Suppressor macrophage treated with lipopolysaccharide for 4 hours (primary cell): ENCODE results near the gene IGFBP6.
A peak's percentile ranks its signal among the peaks of the same experiment; 100 is the strongest.

ENCODE experiments used
- DNase-seq: peaks from one replicate; pipeline ENCODE4 v3.0.0-alpha.2; 2020

Gene IGFBP6

GRCh38 chr12:53122961-53123468, 25.5 kb downstream of the IGFBP6 start:
- no peak for DNase-seq

GRCh38 chr12:53123578-53124351, 26.3 kb downstream of the IGFBP6 start:
- DNase-seq: no peak

DNA sequence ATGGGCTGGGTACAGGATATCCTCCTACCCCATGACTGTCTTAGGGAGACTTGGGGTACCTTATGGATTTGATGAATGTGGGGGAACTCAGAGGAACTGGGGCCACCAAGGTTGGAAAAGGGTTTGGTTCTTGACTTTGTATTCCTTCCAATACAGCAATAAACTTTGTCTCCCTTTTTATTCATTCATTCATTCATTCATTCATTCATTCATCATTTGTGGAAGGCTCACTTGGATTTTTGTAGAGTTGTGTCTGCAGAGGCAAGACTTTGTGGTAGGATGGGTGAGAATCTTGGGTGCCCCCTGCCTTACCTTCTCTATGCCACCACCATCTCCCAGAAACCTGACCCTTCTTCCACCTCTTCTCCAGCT, 26.9 kb downstream of the IGFBP6 start:
- no peak for DNase-seq

GRCh38 chr12:53127169-53127568, 29.7 kb downstream of the IGFBP6 start:
- no peak for DNase-seq

DNA sequence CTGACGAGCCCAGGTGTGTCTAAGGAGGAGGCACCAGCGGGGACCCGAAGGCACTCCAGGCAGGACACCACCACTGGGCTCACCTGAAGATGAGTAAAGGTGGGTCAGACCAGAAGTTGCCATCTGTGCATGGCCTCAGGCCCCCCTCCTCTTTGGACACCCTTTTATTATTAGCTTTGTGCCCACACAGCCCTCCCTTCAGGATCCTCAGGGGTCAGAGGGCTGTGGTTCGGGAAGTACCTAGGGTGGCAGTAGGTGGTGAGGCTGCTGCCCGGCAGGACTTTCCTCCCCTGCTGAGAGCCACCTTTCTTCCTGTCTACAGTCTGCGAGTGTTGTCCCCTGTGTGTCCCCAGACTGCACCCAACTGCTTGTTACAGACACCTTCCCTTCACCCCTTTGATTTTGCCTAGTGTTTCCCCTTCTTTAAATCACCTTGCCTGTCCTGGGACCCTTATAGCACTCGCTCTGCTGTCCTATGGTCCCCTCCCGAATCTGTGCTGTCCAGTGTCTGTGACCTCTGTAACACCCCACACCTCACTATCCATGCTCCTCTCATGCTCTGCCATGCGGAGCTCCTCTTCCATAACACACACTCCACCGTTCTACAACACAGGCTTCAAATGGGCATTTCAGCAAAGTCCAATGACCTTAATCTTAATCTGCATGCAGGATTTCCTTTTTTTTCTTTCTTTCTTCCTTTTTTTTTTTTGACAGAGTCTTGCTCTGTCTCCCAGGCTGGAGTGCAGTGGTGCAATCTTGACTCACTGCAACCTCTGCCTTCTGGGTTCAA, 31.5 kb downstream of the IGFBP6 start:
- peak; percentile 36 for DNase-seq

- no peak for DNase-seq
Measured at GRCh38 chr12:53131844-53132243, 34.4 kb downstream of the IGFBP6 start.

DNA sequence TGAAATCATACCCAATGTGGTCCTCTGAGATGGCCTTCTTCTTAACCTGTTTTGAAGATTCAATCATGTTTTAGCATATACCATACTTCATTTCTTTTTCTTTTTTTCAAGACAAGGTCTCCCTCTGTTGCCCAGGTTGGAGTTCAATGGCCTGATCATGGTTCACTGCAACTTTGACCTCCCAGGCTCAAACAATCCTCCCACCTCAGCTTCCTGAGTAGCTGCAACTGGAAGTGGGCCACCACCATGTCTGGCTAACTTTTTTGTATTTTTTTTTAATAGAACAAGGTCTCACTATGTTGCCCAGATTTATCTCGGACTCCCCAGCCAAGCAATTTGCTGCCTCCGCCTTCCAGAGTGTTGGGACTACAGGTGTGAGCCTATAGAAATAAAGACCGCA, 36.3 kb downstream of the IGFBP6 start:
- DNase-seq: no peak

DNA sequence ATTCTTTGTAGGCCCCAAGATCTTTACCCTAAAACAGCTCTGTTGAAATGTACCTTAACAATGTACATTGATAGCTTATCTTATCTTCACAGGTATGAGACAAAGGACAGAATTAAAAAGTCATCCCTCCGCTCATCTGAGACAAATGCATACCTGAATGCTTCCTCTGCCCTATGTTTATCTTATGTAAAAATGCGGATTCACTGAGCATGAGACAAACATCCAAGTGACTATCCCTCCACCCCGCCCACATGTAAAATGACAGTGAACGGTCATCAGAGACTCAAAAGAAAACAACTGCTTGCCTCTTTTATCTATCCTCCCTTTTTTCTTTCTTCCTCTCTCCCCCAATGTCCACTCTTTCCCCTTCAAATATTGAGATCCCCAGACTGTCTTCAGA, 45.9 kb downstream of the IGFBP6 start:
- DNase-seq: no peak

DNA sequence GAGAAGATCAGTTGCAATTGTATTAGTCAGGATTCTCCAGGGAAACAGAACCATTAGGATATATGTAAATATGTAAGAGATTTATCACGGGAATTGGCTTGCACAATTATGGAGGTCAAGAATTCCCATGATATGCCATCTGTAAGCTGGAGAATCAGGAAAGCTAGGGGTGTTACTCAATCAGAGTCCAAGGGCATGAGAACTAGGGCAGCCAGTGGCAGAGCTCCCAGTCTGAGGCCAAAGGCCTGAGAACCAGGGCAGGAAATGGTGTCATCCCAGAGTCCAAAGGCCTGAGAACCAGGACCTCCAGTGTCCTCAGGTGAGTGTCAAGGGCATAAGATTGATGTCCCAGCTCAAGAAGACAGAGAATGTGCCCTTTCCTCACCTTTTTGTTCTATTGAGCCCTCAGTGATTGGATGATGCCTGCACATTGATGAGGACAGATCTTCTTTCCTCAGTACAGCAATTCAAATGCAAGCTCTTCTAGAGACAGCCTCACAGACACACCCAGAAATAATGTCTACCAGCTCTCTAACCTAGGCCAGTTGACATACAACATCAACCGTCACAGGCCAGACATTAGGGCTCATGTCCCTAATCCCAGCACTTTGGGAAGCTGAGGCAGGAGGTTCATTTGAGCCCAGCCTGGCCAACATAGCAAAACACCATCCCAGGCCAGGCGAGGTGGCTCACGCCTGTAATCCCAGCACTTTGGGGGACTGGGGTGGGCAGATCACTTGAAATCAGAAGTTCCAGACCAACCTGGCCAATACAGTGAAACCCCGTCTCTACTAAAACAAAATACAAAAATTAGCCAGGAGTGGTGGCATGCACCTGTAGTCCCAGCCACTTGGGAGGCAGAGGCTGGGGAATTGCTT, 48.2 kb downstream of the IGFBP6 start:
- no peak for DNase-seq

DNA sequence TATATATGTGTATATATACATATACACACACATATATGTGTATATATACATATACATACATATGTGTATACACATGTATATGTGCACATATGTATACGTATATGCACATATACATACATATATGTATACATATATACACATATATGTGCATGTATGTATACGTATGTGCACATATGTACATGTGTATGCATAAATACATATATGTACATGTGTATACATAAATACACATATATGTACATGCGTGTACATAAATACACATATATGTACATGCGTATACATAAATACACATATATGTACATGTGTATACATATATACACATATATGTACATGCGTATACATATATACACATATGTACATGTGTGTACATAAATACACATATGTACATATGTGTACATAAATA, 49.7 kb downstream of the IGFBP6 start:
- DNase-seq: no peak

DNA sequence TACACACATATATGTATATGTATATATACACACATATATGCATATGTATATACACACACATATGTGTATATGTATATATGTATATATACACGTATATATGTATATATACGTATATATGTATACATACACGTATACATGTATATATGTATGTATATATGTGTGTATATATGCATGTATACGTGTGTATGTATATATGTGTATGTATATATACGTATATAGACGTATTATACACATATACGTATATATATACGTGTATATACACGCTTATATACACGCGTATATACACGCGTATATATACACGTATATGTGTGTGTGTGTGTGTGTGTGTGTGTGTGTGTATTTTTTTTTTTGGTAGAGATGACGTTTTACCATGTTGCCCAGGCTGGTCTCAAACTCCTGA, 50.2 kb downstream of the IGFBP6 start:
- no peak for DNase-seq

DNA sequence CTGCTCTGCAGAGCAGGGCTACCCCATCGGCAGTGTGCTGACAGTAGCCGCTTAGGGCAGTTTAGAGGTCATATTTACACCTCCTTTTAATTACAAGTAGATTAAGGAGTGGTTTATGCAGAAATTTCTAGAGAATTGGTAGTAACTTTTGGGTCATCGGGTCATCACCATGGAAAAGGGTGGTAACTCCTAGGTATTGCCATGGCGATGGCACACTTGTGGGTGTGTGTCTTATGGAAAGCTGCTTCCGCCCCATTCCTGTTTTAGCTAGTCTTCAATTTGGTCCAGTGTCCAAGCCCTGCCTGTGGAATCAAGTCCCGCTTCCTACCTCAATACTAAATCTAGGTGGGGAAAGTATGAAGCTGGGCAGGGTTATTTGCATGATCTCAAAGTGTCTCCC, 53.6 kb downstream of the IGFBP6 start:
- no peak for DNase-seq
